Stimulated activated CD8-positive, alpha-beta memory T cell treated with anti-CD3 and anti-CD28 coated beads, Interleukin-7, amount 100 ng/mL, for 4 hours (primary cell): ENCODE results near the gene PPP2R5E.

Experiments used
- DNase-seq, 2 donors: peaks; one replicate each; pipeline ENCODE4 v3.0.0-alpha.2; 2020; ENCODE audit warnings: low read depth in 2 of 2

The PPP2R5E gene

GRCh38 chr14:63472986-63473788 lies 70.0 kb downstream of the PPP2R5E start:
- DNase-seq, result no peak

DNA sequence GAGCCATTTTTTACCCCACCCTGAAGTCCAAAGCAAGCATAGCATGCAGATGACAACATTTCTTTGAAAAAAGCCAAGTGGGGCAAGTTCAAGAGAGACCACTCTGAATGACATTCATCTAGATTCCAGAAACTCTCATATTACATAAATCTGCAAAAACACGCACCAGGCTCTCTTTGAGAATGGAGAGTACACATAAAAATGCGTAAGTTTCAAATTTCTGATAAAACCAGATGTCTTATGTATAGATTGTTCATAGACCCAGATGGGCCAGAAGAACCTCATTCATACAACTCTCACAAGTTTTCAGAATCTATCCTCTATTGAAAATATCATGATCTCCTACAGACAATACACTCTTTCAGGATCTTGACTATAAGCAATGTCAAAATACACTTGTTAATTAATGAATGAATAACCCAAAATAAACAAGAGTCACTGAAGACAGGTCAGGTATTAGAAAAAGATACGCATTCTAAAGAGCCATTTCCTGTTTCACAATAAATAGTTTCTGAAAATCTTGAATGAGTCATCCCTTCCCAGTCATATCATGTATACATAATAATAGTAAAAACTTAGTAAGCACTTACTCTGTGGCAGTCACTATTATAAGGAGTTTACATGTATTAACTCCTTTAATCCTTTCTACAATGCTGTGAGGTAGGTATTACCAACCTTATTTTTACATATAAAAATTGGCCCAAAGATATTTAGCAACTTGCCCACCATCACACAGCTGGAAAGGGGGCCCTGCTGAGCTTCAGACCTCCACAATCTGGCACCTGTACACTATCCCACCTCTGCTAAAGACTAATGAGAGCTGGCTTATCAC lies 72.0 kb downstream of the PPP2R5E start:
- DNase-seq, result no peak

GRCh38 chr14:63468294-63468693 lies 74.9 kb downstream of the PPP2R5E start:
- DNase-seq, result no peak

DNA sequence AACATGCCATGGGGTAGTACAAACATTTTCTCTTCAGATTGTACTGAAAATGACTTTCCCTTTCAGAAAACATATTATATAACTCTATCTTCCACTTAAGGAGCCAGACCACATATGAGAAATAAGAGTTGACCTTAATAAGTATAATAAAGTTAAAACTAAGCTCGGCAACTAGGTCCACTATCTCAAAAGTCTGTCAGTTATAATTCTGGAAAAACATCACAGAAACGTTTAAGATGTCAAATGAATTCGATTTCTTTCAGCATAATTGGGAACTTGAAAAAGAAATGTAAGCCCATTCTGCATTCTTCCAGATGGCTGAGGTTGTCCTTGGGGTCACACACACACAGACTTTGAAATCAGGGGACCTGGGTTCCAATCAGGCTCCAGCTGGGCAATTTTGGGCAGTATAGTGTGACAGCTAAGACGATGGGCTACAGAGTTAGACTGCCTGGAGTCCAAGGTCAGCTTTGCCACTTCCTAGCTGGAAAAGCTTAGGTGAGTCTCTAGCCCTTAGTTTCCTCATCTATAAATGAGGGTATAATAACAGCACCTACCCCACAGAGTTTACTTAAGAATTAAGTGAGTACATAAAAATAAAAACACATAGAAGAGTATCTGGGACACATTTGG lies 75.6 kb downstream of the PPP2R5E start:
- DNase-seq, result no peak

DNA sequence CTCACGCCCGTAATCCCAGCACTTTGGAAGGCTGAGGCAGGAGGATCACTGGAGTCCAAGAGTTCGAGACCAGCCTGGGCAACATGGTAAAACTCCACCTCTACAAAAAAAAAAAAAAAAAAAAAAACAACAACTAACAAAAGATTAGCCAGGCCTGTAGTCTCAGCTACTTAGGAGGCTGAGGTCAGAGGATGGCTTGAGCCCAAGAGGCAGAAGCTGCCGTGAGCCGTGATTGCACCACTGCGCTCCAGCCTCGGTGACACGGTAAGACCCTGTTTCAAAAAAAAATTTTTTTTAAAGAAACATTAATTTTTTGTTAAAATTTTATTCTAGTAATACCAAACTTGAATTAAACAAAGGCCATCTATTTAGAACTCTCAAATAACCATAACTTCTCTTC lies 77.8 kb downstream of the PPP2R5E start:
- DNase-seq, result no peak

DNA sequence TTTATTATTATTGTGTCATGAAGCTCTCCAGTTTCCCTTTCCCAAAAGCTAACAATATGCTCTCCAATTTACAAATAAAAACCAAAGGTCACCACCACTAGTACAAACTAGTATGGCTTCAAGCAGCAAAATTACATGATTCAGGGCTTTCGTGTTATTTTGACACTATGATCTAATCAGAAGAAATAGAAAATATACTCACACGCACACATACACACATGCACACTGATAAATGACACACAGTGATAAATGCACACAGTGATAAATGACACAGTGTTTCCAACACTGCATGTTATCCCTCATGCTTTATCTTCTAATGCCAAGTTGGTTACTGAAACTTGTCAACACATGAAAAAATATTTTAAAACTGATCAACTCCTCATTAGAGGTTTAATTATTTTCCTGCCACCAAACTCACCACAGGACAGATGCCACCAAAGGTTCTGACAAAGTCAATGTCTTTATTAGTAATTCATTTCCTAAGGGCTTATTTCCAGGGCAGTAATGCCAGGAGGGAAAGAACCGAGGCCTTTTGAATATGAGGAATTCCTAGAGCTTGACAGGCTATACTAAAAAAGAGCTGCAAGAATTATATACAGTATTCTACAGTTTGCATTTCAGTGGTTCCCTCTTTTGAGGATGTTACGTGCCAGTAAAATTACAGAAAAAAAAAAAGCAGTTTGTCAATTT lies 82.4 kb downstream of the PPP2R5E start:
- no peak for DNase-seq

GRCh38 chr14:63459738-63460137 lies 83.4 kb downstream of the PPP2R5E start:
- DNase-seq, result no peak

DNA sequence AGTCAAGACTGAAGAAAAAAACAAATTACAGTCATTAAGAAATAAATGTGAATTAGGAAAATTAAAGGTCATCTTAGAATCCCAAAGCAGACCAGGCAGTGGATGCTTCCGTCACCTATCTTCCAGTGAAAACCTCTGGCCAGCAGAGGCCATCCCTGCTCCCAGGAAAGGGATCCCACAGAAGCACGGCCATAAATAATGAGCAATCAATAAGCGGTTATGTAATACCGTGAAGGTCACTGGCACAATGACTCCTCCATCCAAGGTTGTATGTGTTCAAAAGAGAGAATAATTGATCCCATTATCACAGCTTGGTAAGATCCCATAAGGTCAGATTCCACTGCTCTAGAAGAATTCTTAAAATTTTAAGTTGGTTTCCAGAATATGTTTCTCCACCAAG lies 85.7 kb downstream of the PPP2R5E start:
- DNase-seq, result no peak

- DNase-seq, result no peak
Observed at GRCh38 chr14:63454863-63455622, 88.1 kb downstream of the PPP2R5E start.

DNA sequence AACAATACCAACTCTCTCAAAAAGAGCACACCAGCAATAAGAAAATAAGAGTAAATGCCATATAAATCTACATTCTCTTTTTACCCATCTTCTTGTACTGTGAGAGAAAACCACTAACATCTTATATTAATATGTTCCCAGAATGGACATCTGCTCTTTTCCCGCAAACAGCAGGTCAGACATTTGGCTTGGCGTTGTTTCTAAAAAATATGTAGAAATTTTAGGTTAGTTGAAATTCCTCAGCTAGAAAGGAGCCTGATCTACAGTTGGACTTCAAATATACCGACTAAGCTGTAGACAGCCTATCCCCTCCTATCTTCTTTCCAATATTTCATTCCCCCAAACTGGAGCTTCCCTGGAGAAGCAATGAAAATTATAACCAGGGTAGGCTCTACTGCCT lies 88.7 kb downstream of the PPP2R5E start:
- no peak for DNase-seq

DNA sequence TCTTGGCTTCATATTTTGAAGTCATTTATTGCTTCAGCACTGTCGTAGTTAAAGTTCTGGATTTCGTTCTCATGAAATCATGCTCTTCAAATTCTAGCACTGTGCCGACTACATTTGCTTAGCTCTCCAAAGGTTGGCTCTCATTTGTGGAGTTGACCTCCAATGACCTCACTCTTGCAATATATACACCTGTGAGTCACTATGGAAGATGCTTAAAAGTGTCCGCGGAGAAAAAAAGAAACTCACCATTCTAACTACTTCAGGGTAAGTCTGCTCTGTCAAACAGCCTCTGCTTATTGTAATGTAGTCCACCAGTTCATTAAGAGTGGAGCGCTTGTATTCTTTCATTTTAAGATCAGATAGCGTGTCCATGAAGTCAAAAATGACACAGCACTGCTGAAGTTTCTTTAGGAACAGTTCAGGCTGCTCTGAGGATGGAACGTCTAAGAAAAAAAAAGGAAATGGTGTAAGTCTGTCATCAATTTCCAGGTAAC lies 89.7 kb downstream of the PPP2R5E start:
- DNase-seq, result no peak

DNA sequence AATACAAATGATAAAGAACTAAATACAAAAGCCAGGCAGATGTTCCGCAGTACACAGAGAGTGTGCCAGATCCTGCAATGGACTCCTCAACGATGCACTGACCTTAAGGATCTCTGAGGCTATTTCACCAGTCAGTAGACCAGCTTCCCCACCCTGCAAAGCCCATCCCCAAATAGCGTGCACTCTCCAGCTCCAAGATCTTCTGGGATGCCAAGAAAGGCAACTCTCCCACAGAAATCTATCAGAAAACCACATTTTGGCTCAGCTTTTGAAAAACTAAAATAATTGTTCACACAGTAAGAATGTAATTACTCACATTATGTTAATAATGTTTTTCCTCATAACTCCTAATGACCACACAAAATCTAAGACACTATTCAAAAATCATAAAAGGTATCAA lies 90.4 kb downstream of the PPP2R5E start:
- DNase-seq, result no peak

GRCh38 chr14:63448841-63449240 lies 94.3 kb downstream of the PPP2R5E start:
- no peak for DNase-seq

DNA sequence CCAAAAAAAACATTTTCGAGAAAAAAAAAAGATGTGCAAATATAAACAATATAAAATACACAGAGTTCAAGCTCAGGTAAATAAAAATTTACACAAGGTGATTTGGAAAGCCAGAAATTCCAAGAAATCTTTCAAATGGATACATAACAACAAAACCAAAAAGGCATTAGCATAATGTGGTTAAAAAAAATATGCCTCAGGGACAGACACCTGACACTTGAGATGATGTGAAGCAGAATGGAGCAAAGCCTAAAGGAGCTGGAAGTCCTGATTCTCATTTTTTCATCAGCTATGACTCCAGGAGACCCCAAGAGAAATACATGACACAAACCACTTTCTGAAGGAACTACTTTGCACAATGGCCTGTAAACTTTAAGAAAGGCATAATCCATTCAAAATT lies 98.6 kb downstream of the PPP2R5E start:
- no peak for DNase-seq

GRCh38 chr14:63443988-63444387 lies 99.2 kb downstream of the PPP2R5E start:
- no peak for DNase-seq

- DNase-seq, result no peak
Observed at GRCh38 chr14:63443361-63443760, 99.8 kb downstream of the PPP2R5E start.

DNA sequence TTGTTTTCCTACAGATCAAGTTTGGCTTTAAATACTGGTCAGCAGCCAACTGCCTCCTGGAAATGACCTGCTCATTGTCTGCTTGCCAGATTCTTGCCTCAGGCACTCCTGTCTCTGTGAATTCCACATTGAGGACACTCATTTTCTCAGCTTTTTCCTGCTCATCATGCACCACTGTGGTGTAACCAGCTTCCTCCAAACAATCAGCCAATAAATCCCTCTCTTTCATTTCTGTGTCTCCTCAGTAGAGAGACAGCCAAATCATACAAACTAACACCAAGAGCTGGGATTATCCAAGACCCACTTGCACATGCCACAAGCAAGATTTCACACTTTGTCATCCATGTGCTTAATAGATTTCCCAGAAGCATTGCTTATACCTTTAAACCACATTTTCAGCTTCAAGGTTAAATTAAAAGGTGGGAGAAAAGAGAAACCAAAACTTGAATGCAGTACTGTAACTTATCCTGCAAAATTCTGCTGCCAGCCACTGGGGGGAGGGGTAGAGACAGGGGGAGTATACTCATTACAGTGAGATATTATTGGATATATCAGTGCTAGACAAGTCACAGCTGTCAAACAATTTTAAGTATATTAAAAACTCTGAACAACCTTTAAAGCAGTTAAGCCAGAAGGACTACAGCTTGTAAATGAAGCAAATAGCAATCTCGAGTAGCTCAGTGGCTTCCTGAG lies 105.0 kb downstream of the PPP2R5E start:
- peak; percentile 2 to 8 for DNase-seq

GRCh38 chr14:63436286-63437098 lies 106.7 kb downstream of the PPP2R5E start:
- DNase-seq, result no peak

- no peak for DNase-seq
Observed at GRCh38 chr14:63435838-63436237, 107.3 kb downstream of the PPP2R5E start.

DNA sequence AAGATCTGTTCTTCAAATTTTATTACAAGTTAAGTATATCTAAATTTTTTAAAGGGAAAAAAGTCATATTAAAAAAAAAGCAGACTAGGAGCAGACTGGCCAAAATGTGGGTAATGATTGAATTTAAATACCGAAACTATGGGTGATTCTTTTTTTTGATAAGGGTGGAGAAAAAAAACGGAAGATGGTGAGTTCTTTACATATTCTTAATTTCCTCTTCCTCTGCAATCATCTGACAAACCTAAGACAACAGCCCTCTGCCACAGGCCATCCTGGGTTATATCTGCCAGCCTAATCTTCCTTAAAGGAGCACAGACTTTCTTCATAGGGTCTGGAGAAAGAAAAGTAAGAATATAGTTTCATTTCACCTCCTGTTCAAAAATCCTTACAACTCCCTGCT lies 108.0 kb downstream of the PPP2R5E start:
- no peak for DNase-seq
